Placental epithelial cell (primary cell): ENCODE results near the gene APOA1. TPM values are rescaled to one million over a fixed set of nuclear protein-coding genes. Genes with fewer than 3 reads are reported as not detected.

Source experiments
- total RNA-seq: library from RNA; depleted of rRNA; stranded (reverse); fragments of >200 nt; gene quantifications from 2 replicates; pipeline ENCODE4 v1.2.3, GENCODE V29; 2012

APOA1 gene
- total RNA-seq = 0.39 TPM in 1 of 2 replicates, not detected in the other

GRCh38 chr11:116837231-116838091 lies at the start of gene APOA1:
Gene APOA1, minus strand, starts transcription at chr11:116837622. Its CDS starts 235 bp downstream, at chr11:116837387.

DNA sequence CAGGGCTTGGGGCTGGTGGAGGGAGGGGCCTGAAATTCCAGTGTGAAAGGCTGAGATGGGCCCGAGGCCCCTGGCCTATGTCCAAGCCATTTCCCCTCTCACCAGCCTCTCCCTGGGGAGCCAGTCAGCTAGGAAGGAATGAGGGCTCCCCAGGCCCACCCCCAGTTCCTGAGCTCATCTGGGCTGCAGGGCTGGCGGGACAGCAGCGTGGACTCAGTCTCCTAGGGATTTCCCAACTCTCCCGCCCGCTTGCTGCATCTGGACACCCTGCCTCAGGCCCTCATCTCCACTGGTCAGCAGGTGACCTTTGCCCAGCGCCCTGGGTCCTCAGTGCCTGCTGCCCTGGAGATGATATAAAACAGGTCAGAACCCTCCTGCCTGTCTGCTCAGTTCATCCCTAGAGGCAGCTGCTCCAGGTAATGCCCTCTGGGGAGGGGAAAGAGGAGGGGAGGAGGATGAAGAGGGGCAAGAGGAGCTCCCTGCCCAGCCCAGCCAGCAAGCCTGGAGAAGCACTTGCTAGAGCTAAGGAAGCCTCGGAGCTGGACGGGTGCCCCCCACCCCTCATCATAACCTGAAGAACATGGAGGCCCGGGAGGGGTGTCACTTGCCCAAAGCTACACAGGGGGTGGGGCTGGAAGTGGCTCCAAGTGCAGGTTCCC lies 7.8 kb downstream of the APOA1 start, which contains the start of gene APOC3:
Gene APOC3, plus strand, starts transcription at position 383 of the 659 bp plus-strand sequence. CDS start 676 bp downstream, outside the sequence.

GRCh38 chr11:116823031-116823843 lies 14.2 kb downstream of the APOA1 start, which contains the start of gene APOA4:
Gene APOA4, minus strand, starts transcription at chr11:116823304. Its CDS starts 113 bp downstream, at chr11:116823191.

GRCh38 chr11:116791813-116792143 lies 45.6 kb downstream of the APOA1 start, which contains the start of gene APOA5:
Gene APOA5, minus strand, starts transcription at chr11:116791879. Its CDS starts 19 bp downstream, at chr11:116791860.

GRCh38 chr11:116787786-116788486 lies 49.5 kb downstream of the APOA1 start, which contains the start of gene ZPR1:
Gene ZPR1, minus strand, starts transcription at chr11:116788023. Its CDS starts 33 bp downstream, at chr11:116787990.

Other genes with a start within 250 kb of the APOA1 start
- 16.1 and 16.8 TPM in 2 replicates for gene BUD13, start 64.6 kb downstream of the APOA1 start, total RNA-seq
- 18.5 and 29.5 TPM in 2 replicates for gene ZPR1, start 49.6 kb downstream of the APOA1 start, total RNA-seq
- not detected in 2 replicates for gene APOA5, start 45.7 kb downstream of the APOA1 start, total RNA-seq
- gene APOA4, start 14.3 kb downstream of the APOA1 start, total RNA-seq = not detected in 2 replicates
- not detected in 2 replicates for gene APOC3, start 7.7 kb downstream of the APOA1 start, total RNA-seq